GM19463 (cell line): ENCODE data around the gene DAZAP1.

Source experiments
- ATAC-seq: cut with Tn5 transposase; IDR thresholded peaks from one replicate; pipeline ENCODE4 v1.9.1; 2021; ENCODE audit warnings: mild to moderate bottlenecking, moderate library complexity; ENCODE audit not compliant: unreplicated experiment

The DAZAP1 gene

GRCh38 chr19:1423436-1424191, 16.2 kb downstream of the DAZAP1 start:
- ATAC-seq, result no peak

DNA sequence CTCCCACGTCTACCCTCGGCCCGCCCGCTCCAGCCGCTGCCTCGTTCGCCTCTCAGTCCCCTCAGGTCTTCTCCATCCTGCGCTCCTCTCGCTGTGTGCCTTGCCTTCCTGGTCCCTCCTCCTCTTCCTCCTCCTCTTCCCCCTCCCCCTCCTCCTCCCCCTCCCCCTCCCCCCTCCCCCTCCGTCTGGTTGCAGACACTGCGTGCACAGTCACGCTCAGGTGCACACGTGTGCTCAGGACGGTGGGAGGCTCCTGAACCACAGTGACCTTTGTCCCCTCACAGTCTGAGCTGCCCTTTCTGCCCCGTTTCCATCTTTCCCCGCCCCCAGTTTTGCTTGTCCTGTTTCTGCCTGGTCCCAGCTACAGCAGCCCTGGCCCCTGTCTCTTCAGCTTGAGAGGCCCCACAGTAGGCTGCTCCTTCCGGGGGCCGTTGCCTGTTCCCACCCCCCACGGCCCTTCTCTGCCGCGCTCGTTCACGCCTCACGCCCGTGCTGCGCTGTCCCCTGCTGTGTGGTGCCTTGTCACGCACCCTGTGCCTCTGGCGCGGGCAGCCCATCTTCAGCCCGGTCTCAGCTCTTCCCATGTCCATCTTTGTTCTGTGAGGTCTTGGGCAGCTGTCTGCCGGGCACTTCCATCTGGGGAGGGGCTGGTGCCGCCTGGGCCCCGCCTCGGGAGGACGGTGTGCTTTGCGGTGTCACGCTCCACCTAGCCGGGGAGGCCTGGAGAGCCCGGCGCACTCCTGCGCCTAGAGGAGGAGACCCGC, 17.0 kb downstream of the DAZAP1 start:
- ATAC-seq, result no peak

DNA sequence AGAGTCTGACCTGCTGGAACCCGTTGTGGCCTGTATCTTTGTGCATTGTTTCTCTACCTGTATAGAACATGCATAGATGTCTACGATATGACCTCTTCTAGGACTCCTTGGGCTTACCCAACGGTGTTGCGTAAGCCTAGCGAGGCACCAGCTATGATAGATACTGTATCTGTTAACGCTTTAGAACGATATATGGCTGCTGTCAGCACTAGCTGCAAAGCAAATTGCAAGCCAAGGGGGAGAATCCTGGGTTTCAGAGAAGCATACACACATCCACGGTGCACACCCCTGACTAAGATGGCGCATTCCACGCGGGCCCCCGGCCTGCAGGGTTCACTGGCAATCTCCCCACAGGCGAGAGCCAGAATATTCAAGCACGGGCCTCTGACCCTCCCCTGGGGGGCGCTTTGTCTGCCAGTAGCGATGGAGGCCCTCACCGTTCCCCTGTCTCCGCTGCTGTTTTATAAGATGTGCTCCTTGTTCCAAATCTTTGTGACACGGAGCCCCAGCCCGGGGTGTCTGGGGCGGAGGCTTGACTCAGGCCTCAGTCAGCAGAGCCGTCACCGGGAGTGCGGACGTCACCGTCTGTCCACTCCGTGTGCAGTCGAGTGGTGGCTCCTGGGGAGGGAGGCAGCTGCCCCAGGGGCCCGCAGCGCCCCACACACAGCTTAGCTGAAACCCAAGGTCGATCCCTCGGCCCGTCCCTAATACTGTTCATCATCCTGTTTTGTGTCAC, 17.9 kb downstream of the DAZAP1 start:
- no peak for ATAC-seq

GRCh38 chr19:1425902-1426301, 18.5 kb downstream of the DAZAP1 start:
- no peak for ATAC-seq

GRCh38 chr19:1426736-1427135, 19.4 kb downstream of the DAZAP1 start:
- ATAC-seq, result no peak

DNA sequence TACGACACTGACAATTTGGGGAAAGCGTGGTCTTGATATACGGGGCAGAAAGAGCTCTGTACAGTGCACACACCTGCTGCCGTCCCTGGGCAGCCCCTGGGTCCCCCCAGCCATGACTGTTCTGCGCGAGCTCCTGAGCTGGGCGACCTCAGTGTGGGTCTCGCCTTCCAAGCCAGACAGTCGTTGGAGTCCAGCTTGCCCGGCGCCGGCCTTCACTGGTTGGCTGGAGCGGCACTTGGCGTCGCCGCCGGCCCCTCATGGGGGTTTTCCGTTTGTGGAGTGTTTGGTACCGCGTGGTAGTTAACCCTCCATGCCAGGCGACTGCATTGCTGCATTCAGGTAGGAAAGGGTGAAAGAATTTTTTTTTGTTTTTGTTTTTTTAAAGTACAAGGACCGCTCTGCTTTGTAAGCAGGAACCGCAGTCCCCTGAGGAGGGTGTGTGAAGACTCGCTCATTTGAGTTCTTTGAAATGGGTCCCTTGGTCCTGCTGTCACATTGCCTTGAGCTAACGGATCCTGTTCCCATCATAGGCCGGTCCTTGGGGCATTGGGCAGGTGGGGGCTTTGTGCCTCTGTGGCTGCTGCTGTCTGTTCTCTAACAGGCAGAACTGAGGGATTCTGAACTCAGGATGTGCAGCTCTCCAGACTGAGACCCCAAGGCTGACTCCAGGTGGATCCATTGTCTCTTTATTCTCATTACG, 20.0 kb downstream of the DAZAP1 start:
- no peak for ATAC-seq

DNA sequence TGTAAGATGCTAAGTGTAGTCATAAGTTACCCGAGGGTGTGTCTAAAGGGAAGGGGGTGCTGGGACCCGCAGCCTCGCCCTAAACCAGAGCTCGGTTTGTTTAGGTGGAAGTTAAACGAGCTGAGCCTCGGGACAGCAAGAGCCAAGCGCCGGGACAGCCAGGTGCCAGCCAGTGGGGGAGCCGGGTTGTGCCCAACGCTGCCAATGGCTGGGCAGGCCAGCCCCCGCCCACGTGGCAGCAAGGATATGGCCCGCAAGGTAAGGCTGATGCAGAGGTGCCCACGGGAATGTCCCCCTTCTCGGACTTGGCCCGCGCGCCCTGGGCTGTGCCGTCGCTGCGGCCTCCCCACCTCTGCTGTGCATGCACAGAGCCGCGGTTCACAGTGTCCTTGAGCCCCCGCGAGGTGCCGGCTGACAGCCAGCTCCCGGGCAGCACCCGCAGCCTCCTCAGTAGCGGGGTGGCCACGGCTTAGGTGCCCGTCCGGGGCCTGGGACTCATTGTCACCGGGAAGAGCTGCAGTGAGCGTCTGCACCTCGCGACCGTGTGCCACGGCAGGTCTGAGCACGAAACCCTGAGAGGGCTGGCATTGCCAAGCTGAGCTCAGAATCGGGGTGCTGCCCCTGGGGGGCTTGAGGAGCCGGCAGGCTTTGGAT, 21.5 kb downstream of the DAZAP1 start:
- no peak for ATAC-seq

GRCh38 chr19:1429750-1430149, 22.4 kb downstream of the DAZAP1 start:
- no peak for ATAC-seq

- no peak for ATAC-seq
Observed at GRCh38 chr19:1430246-1430645, 22.9 kb downstream of the DAZAP1 start.

GRCh38 chr19:1431759-1432506, 24.5 kb downstream of the DAZAP1 start:
- ATAC-seq, result no peak

GRCh38 chr19:1432507-1432887, 25.1 kb downstream of the DAZAP1 start:
- ATAC-seq, result no peak

DNA sequence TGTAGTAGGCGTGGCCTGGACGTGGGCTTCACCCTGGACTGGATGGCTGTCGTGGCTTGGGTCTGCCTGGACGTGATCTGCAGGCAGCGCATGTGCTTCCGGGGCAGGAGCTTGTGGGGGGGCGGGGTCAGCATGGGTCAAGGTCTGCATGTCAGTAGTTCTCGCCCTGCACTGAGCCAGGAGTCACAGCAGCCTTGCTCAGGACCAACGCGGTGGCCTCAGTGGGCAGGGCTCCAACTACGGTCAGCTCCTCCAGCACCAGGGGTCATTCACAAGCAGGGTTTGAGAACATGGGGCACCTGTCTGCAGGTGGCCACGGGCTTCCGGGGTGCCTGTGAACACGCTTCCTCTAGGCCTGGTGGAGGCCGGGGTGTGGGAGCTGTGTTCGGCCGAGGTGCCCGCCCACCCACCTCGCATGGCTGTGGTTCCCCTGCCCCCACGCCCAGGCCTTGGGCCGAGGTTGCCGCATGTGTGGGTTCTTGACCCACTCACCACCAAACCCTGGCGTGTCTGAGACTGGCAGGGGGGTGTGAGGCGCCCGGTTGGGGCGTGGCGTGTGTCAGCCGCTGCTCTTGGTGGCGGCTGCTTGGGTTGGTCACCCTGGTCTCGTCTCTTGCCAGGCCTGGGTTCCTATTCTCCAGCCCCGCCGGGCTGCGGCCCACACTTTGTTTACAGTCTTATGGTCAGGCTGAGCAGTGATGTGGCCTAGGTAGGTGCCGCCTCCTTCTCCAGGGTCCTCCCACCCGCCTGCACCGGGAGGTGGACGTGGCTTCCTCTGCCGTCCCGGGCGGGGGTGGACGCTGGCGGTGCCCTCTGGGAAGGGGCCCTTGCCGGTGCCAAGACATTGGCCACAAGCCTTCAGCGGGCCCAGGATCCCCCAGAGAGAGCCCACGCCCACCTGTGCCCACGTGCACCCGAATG, 26.0 kb downstream of the DAZAP1 start:
- ATAC-seq, result no peak

DNA sequence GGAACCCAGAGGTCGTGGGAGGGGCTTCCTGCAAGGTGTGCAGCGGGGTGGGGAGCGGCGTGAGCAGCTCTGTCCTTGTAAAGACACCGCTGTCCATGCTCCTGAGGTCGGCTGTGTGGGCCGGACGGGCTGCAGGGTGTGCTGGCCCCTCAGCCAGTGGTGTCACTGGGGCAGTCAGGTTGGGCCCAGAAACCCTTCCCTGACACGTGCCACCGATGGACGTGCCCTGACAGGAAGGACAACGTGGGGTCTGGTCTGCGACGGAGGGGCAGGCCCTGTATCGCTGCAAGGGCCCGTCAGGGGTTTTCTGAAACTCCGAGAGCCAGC, 26.6 kb downstream of the DAZAP1 start:
- ATAC-seq, result no peak

DNA sequence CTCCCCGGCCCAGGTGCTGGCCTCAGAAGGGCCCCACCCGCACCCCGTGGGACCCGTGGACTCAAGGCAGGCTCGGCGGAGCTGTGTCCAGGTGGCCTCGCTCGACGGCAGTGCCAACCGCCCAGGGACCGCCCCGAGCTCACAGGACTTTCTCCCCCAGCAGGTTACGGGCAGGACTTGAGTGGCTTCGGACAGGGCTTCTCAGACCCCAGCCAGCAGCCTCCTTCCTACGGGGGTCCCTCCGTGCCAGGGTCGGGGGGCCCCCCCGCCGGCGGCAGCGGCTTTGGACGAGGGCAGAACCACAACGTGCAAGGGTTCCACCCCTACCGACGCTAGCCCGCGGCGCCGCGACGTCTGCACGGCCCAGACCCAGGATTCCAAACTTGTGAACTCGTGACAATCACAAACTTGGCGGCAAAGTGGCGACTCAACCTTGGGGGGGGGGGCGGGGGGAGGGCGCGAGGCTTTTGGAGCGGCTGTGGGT, 27.2 kb downstream of the DAZAP1 start:
- no peak for ATAC-seq

GRCh38 chr19:1435378-1435989, 28.1 kb downstream of the DAZAP1 start:
- ATAC-seq, result no peak

- no peak for ATAC-seq
Observed at GRCh38 chr19:1437609-1438008, 30.2 kb downstream of the DAZAP1 start.

DNA sequence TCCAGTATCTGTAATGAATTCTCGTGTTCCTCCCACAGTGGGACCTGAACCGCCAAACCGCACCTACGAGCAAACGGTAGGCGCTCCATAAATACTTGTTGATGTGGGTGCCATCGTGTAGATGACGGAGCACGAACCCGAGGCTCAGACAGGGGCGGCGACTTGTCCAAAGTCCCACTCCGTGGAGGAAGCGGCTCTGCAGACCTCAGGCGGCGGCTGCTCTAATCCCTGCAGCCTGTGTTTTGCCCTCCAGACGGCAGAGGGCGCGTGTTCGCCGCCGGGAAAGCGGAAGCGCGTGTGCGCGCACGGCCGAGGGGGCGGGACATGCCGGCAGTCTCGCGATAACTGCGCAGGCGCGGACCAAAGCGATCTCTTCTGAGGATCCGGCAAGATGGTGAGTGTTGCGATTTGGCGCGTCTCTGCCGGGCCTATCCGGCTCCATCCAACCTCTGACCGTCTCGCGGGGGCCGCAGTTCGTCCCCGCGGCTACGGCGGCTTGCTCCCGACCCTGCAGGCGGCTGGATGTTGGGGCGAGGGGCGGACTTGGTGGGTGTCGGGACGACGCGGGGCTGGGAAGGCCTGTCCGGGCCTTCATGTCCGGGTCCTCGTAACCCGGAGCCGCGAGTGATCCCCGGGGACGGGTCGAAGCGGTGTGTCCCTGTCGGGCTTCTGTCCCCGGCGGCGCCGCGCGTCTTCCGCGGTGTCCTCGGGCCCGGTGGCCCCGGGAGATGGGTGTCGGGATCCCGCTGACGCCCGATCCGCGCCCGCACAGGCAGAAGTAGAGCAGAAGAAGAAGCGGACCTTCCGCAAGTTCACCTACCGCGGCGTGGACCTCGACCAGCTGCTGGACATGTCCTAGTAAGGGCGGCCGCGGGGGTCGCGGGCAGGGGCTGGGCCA, 30.9 kb downstream of the DAZAP1 start, which contains the start of gene RPS15:
Gene RPS15, plus strand, starts transcription at position 362 of the 898 bp plus-strand sequence. Its CDS starts 30 bp downstream, at position 392.
- ATAC-seq, result peak; percentile 83
